NCI-H345 treated with DMSO at 0.1 percent for 48 hours (cell line): ENCODE data around the gene KIAA0586.
A peak's percentile ranks its signal among the peaks of the same experiment; 100 is the strongest.
"Not testable (repeated sequence)": the region's sequence is repeated elsewhere in the genome, so short reads cannot be mapped to it uniquely, and the experiment has no call there.

Source experiments
- DNase-seq: peaks from one replicate; lab custom pipeline; 2025; ENCODE audit not compliant: unreplicated experiment; lab: John Stamatoyannopoulos, UW

Gene KIAA0586

DNA sequence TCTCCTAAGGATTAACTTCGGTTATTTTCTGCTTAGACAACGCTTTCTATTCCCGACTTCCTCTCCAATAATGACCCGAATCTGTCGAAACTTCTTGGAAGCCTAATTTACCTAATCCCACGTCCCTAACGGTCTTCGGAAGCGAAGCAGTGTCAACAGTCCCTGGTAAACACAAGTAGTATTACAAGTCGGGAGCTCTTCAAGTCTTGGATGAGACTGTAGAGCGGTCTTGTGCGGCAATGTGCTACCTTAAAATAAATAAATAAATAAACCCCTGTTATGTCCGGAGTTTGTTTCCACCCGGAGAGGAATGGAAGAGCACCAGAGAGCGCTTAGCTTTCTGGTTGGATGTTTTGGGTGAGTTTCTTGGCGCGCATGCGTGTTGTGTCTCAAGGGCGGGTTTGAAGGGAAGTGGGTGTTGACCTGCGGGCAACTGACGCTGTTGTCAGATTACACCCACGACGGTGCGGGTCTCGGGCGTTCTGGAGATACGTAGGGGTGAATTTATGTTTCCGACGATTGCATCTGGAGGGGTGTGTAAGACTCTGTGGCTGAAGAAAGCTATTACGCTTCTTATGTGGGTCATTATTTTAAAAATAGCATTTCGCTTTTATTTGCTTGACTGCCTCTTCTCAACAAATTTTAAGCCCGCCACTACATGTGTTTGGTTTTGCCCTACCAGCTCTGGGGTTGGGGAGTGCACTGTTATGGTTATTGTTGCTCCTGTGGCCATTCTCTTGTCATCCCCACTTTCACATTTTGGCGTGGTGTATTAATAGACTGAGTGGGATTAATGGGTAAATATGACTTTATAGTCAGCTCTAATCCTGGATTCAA lies at the start of gene KIAA0586, which contains the start of gene TIMM9:
KIAA0586 (plus strand) TSS at position 439 of the 837 bp plus-strand sequence. CDS start 546 bp downstream, outside the sequence.
TIMM9 (minus strand) TSS at position 251 of the 837 bp plus-strand sequence. CDS start 15,586 bp downstream, outside the sequence.
- DNase-seq = peak; percentile 97

DNA sequence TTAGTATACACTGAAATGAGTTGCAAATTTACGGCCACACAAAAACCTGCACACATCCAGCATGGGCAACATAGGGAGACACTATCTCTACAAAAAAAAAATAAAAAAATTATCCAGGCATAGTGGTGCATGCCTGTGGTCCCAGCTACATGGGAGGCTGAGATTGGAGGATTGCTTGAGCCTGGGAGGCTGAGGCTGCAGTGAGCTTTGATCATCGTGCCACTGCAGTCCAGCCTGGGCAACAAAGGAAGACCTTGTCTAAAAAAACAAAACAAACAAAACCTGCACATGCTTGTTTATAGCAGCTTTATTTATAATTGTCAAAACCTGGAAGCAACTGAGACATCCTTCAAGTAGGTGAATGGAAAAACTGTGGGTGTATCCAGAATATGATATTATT lies 36.7 kb upstream of the KIAA0586 start:
- DNase-seq = no peak

DNA sequence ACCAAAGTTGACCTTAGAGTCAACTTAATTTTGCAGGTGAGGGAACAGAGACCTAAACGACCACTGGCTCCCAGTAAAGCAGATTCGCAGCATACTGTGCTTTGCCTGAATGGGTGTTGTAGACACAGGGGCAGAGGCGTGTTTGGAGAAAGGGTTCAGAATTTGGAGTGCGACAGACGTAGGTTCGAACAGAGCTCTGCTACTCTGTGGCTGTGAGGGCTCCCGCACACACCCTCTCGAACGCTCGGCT lies 32.0 kb upstream of the KIAA0586 start:
- DNase-seq = no peak

DNA sequence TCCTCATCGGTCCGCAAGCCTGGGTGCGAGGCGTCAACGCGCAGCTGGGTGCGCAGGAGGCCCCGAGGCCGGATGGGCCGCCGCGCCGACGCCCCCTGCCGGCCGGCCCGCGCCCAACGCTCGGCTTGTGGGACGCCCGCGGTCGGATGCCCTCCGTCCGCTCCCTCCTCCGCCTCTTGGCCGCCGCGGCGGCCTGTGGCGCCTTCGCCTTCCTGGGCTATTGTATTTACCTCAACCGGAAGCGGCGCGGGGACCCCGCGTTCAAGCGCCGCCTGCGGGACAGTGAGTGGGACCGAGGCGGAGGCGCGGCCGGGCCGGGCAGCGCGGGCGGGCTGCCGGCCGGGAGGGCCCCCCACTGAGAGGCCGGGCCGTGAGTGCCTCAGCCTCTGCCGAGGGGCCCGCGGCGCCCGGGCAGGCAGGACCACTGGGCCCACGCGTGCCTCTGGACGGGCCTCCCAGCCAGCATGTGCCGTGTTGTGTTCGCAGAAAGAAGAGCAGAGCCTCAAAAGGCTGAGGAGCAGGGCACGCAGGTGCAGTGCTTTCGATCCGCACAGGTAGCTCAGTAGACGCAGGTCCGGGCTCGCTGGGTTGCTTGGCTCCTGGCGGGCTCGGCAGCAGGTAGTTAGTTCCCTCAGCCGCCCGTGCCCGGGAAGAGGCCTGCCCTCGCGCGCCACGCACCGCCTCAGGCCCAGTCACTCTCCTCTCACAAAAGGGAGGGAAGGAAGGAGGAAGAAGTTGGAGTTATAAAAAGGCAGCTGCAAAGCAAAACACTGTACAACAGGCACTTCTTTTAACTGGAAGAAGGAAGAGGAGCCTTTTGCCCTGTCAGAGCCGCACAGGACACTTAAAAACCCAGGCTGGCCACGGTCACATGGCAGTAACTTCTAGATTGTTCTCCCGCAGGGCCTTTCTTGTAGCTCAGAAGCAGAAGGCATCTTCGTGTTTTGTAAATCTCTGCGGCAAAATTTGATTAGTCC lies 31.4 kb upstream of the KIAA0586 start, which contains the start of gene TOMM20L:
TOMM20L (plus strand) TSS at position 119 of the 977 bp plus-strand sequence; CDS start at position 147, 28 bp downstream.
- peak; percentile 67 for DNase-seq

DNA sequence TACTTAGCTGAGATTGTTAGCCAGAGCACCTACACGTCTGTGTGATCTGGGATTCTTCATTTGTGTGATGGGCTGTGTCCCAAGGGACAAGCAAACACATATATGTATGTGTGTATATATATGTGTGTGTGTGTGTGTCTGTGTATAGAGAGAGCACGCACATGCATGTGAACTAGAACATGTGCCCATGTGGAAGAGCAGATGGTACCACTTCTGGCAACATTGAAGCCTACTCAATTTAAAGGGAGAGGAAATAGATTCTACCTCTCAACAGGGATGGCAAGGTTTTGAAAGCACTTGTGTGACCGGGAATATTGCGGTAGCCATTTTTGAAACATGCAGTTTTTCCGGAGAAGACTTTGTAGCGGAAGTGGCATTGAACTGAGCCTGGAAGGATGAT lies 30.4 kb upstream of the KIAA0586 start:
- no peak for DNase-seq

DNA sequence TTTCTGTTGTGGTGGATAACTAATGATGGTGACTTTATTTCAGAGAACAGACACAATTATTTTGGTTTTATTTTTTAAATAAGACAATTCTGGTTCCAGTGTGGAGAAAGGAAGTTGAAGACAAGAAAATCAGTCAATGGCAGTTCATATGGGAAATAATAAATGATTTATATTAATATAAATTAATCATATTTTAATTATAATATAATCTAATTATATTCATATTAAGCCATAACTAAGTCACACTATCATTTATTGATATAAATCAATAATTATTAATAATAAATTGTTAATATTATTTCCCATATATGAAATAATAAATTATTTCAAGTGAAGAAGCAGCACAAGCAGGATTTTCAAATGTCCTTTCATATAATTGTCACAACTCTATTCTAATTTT lies 29.0 kb upstream of the KIAA0586 start:
- no peak for DNase-seq

DNA sequence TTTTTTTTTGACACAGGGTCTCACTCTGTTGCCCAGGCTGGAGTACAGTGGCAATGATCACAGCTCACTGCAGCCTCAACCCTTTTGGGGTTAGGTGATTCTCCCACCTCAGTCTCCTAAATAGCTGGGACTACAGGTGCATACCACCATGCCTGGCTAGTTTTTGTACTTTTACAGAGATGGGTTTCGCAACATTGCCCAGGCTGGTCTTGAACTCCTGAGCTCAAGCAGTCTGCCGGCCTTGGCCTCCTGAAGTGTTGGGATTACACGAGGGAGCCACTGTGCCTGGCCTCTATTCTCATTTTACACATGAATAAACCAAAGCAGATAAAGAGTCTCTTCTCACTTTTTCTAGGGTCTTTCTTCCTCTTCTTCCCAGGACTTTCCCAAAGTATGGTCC lies 28.6 kb upstream of the KIAA0586 start:
- no peak for DNase-seq

DNA sequence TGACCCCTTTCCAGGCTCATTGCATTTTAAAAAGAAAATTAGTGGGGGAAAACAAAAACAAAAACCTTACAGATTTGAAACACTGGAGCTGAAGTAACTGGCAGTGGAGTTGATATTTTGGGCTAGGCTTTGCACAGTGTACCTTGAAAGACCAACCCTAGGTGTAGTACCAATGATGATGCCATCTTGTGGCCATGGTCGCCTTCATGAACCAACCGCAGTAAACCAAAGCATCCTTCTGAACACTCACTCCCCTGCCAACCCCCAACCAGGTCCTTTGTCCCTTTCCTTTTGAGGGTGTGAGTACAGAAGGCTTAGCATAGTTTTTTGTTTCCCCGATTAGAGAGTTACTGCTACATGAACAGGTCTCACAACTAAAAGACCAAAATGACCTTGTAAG lies 25.9 kb upstream of the KIAA0586 start:
- no peak for DNase-seq

DNA sequence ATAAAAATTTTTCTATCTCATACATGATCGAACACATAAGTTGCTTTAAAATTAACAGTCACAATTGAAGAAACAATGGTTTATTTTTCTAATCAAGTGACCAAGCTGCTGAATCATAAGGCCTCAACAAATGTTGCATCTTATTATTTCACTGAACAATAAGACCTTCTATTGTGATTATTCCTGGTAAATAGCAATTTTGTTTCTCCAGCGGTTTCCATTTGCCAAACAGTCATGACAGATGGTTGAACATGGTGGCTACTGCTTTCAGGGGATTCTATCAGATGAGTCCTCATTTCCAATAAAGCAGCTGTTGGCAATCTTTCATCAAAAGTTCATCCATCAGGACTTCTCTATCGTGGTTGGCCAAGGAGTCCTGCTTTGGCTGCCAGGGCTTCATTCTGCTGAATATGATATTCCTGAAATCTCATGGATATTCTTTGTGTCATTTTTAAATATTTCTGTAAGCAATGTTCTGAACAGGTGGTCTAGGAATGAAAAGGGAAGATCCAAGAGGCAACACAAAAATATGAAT lies 18.8 kb upstream of the KIAA0586 start:
- DNase-seq = no peak

DNA sequence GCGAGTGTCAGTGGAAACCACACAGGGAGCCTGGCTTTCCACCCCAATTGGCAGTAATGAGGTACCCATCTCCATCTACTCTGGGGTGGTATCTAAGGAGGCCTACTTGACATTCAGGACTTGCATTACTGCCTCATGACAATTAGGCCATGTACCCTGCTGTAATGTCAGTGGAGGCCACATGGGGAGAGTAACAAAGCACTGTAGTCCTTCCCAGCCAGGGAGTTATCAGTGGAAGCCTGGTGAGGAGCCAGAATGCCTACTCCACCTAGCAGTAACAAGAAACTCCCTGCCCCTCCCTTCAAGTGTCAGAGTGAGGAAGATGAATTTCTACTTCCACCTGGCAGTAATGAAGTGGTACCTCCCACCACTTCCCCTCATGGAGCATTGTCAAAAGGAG lies 12.7 kb upstream of the KIAA0586 start:
- no peak for DNase-seq

DNA sequence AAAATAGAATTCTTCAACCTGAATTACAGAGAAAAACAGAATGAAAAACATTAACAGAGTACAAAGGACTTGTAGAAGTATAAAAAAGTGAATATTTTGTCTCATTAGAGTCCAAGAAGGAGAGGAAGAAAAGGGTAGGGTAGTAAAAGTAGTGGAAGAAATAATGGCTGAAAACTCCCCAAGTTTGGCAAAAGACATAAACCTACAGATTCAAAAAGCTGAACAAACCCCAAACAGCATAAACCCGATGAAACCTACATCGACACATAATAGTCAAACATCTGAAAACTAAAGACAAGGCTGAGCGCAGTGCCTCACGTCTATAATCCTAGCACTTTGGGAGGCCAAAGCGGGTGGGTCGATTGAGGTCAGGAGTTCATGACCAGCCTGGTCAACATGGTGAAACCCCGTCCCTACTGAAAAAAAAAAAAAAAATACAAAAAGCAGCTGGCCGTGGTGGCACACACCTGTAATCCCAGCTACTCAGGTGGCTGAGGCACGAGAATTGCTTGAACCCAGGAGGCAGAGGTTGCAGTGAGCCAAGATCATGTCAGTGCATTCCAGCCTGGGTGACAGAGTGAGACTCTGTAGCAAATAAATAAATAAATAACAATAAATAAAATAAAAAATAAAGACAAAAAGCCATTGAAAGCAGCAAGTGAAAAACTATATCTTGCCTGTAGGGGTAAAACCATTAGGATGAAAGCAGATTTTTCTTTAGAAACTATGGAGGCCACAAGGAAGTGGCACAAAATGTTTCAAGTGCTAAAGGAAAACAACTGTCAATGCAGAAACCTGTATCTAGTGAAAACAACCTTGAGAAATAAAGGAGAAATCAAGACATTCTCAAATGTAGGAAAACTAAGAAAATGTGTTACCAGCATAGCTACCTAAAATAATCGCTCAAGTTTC lies 11.6 kb upstream of the KIAA0586 start:
- no peak for DNase-seq

DNA sequence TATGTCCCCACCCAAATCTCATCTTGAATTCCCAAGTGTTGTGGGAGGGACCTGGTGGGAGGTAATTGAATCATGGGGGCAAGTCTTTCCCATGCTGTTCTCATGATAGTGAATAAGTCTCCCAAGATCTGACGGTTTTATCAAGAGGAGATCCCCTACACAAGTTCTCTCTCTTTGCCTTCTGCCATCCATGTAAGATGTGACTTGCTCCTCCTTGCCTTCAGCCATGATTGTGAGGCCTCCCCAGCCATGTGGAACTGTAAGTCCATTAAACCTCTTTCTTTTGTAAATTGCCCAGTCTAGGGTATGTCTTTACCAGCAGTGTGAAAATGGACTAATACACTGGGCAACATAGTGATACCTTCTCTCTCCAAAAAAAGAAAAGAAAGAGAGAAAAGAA lies 10.6 kb upstream of the KIAA0586 start:
- not testable (repeated sequence) for DNase-seq

DNA sequence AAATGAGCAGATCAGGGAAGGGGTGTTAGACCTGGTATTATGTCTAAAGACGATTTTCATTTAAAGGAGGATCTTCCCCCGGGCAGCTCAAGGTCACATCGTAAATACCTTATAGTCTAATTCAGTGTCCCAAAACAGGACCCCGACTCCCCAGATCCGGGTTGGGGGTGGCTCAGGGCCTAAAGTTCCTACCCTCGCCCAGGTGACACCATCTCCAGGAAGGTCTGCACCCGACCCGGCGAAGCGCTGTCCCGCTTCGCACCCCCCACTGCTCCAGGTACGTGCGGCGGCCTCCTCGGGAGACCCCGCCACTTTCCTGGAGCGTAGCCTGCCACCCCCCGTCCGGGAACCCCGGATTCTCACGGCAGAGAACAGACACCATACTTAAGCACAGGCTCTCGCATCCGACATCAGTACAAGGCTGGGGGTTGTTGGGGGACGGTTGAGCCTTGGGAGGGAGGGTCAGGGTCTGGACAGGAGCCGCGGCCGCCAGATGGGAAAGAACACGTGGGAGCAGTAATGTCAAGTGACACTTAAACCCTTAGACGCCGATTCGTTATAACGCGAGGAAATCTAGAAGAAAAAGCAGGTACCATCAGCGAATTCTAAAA lies 744 bp upstream of the KIAA0586 start:
- peak; percentile 80 for DNase-seq

DNA sequence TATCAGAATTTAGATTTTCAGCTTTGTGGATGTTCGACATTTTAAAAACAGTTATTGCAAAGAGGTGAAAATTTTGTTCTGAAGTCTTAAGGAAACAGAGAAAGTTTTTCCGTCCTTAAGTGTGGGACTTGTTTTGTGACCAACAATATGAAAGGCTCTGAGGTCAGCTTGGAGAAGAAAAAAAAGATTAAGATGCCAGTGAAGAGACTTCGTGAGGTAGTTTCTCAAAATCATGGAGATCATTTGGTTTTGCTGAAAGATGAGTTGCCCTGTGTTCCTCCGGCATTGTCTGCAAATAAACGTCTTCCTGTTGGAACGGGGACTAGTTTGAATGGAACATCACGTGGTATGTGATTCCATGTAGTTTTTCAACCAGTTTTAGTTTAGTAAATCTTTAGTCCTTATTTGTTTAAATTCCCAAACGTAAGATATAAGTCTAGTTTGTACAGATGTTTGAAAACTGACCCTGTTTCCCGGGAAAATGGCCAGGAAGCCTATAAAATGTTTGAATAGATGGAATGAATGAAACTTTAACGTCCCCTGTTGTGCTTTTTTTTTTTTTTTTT lies 682 bp downstream of the KIAA0586 start:
- peak; percentile 47 for DNase-seq

DNA sequence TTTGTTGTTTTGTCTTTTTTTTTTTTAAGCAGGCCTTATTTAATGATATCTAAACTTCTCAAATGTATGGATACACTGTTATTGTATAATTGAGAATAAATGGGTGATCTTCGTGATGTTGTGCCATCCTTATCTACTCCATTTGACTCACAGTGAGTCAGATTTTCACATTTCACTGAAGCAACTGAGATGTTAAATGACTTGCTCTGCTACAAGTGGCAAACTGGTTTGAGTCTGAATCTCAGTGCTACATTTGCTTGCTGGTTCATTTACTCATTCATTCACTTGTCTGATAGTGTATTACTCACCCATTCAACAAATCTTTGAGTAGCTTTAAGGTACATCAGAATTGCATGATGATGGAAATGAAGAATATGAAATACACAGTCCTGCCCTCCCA lies 2.6 kb downstream of the KIAA0586 start:
- no peak for DNase-seq

DNA sequence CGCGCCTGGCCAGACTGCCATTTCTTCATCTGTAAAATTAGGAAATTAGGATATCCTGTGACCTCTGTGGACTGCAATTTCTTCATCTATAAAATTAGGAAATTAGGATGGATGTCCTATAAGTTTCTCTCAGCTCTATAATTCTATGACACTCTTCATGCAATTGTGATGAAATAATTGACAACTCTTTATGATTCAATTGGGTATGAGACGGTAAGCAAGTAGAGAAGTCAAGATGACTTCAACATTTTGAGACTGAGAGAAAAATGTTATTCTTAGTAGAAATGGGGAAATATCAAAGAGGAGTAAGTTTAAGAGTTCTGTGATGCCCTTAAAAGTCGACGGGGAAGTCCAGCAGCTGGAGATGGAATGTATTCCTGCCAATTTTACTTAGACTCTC lies 12.0 kb downstream of the KIAA0586 start:
- DNase-seq = no peak

DNA sequence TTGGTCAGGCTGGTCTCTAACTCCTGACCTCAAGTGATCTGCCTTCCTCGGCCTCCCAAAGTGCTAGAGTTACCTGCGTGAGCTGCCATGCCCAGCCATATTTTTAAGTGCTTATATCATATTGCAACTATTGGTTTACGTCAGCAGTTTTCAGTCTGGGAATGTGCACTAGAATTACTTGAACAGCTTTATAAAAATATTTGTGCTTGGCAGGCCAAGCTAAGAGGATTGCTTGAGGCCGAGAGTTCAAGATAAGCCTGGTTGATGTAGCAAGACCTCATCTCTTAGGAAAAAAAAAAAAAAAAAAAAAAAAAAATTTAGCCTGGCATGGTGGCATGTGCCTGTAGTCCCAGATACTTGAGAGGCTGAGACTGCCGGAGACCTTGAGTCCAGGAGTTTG lies 17.1 kb downstream of the KIAA0586 start:
- no peak for DNase-seq

DNA sequence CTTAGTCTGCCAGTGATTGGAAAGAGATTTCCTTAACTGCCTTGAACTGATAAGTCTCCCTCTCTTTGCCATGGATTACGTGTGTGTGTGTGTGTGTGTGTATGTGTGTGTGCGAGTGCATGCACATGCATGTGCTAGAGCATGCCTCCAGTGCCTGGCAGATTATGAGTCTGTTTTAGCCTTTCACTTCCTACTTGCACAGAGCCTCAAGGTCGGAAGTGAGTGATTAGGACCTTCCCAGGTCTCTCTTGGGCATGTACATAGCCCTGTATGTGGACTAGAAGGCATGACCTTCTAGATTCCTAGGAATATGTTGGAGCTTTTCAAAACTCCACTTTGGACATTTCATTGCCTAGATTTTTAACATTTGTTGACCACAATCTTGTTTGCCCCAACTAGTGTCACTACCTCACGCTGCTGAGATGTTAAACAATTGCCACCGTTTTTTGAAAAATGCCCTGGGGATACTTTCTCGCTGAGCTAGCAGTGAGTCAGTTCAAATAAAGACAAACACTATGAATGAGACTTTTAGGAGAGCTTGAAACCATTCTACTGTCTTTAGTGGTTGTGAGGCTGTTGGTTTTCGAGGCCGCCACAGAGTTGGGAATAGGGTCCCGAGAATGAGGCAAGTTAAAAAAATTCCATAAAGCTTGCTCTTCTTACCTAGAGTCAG lies 28.2 kb downstream of the KIAA0586 start:
- DNase-seq = no peak

DNA sequence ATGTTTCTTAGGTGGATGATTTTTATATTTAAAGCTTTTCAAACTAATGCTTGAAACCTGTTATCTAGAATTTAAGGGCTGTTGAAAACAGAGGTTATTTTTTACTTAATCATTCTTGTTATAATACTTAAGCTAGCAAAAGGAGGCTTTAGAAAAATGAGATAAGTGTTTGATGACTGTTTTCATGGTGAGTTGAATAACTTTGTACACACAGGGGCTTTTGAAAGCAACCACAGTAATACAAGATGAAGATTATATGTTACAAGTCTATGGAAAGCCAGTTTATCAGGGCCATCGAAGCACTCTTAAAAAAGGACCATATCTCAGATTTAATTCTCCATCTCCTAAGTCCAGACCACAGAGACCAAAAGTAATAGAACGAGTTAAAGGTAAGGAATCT lies 33.3 kb downstream of the KIAA0586 start:
- DNase-seq = no peak
